ENCODE measurements around the gene CALHM5.

Gene CALHM5
- 0 to 0.11 (median 0) reads per million in 9 experiments for total RNA-seq

- ATAC-seq (replicated peaks) (no peak), DNase-seq (no peak)
- peaks cover 0 to 4% of the 10 kb centered on the region in 2 donors for H3K4me1 Mint-ChIP-seq (ENCODE audit: low read depth in 2 of 2)
- no peak within 1 kb of the TSS for H3K4me3 Mint-ChIP-seq
- no peak within 1 kb of the TSS for H3K27ac Mint-ChIP-seq
- H3K36me3 Mint-ChIP-seq (ENCODE audit: insufficient read depth) = peaks cover 2% of the 10 kb centered on the region
- H3K27me3 Mint-ChIP-seq = peaks cover 0 to 5% of the 10 kb centered on the region in 2 donors
- no peaks in the 10 kb centered on the region for H3K9me3 Mint-ChIP-seq
These were observed at the start of gene CALHM5 for GRCh38 chr6:116511424-116512110. TSS of gene CALHM5 (plus strand) at chr6:116511639. CDS start at chr6:116511697, 58 bp downstream.

DNA sequence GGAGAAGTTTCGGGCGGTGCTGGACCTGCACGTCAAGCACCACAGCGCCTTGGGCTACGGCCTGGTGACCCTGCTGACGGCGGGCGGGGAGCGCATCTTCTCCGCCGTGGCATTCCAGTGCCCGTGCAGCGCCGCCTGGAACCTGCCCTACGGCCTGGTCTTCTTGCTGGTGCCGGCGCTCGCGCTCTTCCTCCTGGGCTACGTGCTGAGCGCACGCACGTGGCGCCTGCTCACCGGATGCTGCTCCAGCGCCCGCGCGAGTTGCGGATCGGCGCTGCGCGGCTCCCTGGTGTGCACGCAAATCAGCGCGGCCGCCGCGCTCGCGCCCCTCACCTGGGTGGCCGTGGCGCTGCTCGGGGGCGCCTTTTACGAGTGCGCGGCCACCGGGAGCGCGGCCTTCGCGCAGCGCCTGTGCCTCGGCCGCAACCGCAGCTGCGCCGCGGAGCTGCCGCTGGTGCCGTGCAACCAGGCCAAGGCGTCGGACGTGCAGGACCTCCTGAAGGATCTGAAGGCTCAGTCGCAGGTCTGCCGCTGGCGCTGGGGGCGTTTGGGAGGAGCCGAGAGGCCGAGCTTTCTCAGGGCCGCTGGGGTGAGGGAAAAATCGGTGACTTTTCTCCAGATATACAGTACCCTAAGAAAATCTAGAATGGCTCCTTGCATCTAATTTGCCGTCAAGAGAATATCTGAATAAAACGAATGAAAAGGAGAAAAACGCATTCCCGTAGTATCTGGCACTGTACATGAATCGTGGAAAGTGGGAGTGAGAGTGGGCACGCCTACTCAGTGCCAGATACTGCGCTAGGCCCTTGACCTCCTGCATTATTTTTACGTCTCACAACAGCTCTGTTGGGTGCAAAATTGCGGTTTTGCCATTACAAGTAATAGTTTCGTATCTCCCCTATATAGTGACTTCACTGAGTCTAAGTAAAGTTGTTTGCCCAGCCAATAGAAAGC, 49.2 kb upstream of the CALHM5 start:
- H3K27ac Mint-ChIP-seq = peak overlapping the region in 1 of 2 donors; percentile 91
- peaks cover 0 to 36% of the 10 kb centered on the region in 2 donors for H3K27me3 Mint-ChIP-seq
- H3K36me3 Mint-ChIP-seq (ENCODE audit: insufficient read depth) = peaks cover 5% of the 10 kb centered on the region
- ATAC-seq (replicated peaks) (peak; percentile 93), DNase-seq (peak; percentile 25 to 46 (median 31))
- peak overlapping the region; percentile 81 to 82 for H3K4me3 Mint-ChIP-seq
- H3K9me3 Mint-ChIP-seq = no peaks in the 10 kb centered on the region
- H3K4me1 Mint-ChIP-seq (ENCODE audit: low read depth in 2 of 2) = peaks cover 7 to 18% of the 10 kb centered on the region in 2 donors

- H3K27ac Mint-ChIP-seq = no peak overlapping the region
- H3K4me1 Mint-ChIP-seq (ENCODE audit: low read depth in 2 of 2) = peaks cover 7 to 18% of the 10 kb centered on the region in 2 donors
- H3K9me3 Mint-ChIP-seq = no peaks in the 10 kb centered on the region
- peaks cover 5% of the 10 kb centered on the region for H3K36me3 Mint-ChIP-seq (ENCODE audit: insufficient read depth)
- H3K4me3 Mint-ChIP-seq = no peak overlapping the region
- peaks cover 0 to 36% of the 10 kb centered on the region in 2 donors for H3K27me3 Mint-ChIP-seq
- ATAC-seq (replicated peaks) = no peak
- DNase-seq = no peak
These were observed 48.1 kb upstream of the CALHM5 start for GRCh38 chr6:116463301-116463700.

- Mint-ChIP-seq H3K27ac (no peak overlapping the region), H3K4me3 (no peak overlapping the region), H3K4me1 (ENCODE audit: low read depth in 2 of 2) (peaks cover 7 to 18% of the 10 kb centered on the region in 2 donors), H3K36me3 (ENCODE audit: insufficient read depth) (peaks cover 5% of the 10 kb centered on the region), H3K27me3 (peaks cover 0 to 24% of the 10 kb centered on the region in 2 donors), H3K9me3 (no peaks in the 10 kb centered on the region)
- DNase-seq (no peak), ATAC-seq (replicated peaks) (no peak)
These were observed 46.2 kb upstream of the CALHM5 start for GRCh38 chr6:116465246-116465645.

- no peaks in the 10 kb centered on the region for H3K36me3 Mint-ChIP-seq (ENCODE audit: insufficient read depth)
- peaks cover 0 to 15% of the 10 kb centered on the region in 2 donors for H3K27me3 Mint-ChIP-seq
- DNase-seq = no peak
- H3K9me3 Mint-ChIP-seq = no peaks in the 10 kb centered on the region
- H3K4me3 Mint-ChIP-seq = no peak overlapping the region
- peaks cover 1 to 8% of the 10 kb centered on the region in 2 donors for H3K4me1 Mint-ChIP-seq (ENCODE audit: low read depth in 2 of 2)
- no peak overlapping the region for H3K27ac Mint-ChIP-seq
- ATAC-seq (replicated peaks) = no peak
These were observed 44.3 kb upstream of the CALHM5 start for GRCh38 chr6:116467096-116467495.

GRCh38 chr6:116467514-116467913, 43.9 kb upstream of the CALHM5 start:
- Mint-ChIP-seq H3K36me3 (ENCODE audit: insufficient read depth) (no peaks in the 10 kb centered on the region), H3K9me3 (no peaks in the 10 kb centered on the region), H3K4me3 (no peak overlapping the region), H3K4me1 (ENCODE audit: low read depth in 2 of 2) (peaks cover 1 to 6% of the 10 kb centered on the region in 2 donors), H3K27ac (no peak overlapping the region), H3K27me3 (peaks cover 0 to 15% of the 10 kb centered on the region in 2 donors)
- no peak for DNase-seq
- no peak for ATAC-seq (replicated peaks)

- no peaks in the 10 kb centered on the region for H3K9me3 Mint-ChIP-seq
- no peak overlapping the region for H3K27ac Mint-ChIP-seq
- H3K36me3 Mint-ChIP-seq (ENCODE audit: insufficient read depth) = no peaks in the 10 kb centered on the region
These were observed 43.1 kb upstream of the CALHM5 start for GRCh38 chr6:116468293-116468692.

GRCh38 chr6:116471531-116471930, 39.9 kb upstream of the CALHM5 start:
- H3K9me3 Mint-ChIP-seq = no peaks in the 10 kb centered on the region
- H3K27me3 Mint-ChIP-seq = no peaks in the 10 kb centered on the region
- peaks cover 17 to 23% of the 10 kb centered on the region in 2 donors for H3K4me1 Mint-ChIP-seq (ENCODE audit: low read depth in 2 of 2)
- no peak for DNase-seq
- no peak for ATAC-seq (replicated peaks)
- no peak overlapping the region for H3K27ac Mint-ChIP-seq
- no peaks in the 10 kb centered on the region for H3K36me3 Mint-ChIP-seq (ENCODE audit: insufficient read depth)
- H3K4me3 Mint-ChIP-seq = no peak overlapping the region

More at GRCh38 chr6:116468293-116468692, 43.1 kb upstream of the CALHM5 start:
- Mint-ChIP-seq H3K4me1 (ENCODE audit: low read depth in 2 of 2) (peaks cover 1 to 3% of the 10 kb centered on the region in 2 donors), H3K4me3 (no peak overlapping the region), H3K27me3 (peaks cover 0 to 10% of the 10 kb centered on the region in 2 donors)
- no peak for ATAC-seq (replicated peaks)
- DNase-seq = no peak

GRCh38 chr6:116472706-116473105, 38.7 kb upstream of the CALHM5 start:
- DNase-seq = no peak
- Mint-ChIP-seq H3K27me3 (no peaks in the 10 kb centered on the region), H3K4me3 (no peak overlapping the region), H3K4me1 (ENCODE audit: low read depth in 2 of 2) (peaks cover 20 to 27% of the 10 kb centered on the region in 2 donors), H3K27ac (no peak overlapping the region), H3K36me3 (ENCODE audit: insufficient read depth) (no peaks in the 10 kb centered on the region), H3K9me3 (no peaks in the 10 kb centered on the region)
- no peak for ATAC-seq (replicated peaks)

GRCh38 chr6:116475141-116475540, 36.3 kb upstream of the CALHM5 start:
- Mint-ChIP-seq H3K4me3 (peak overlapping the region; percentile 77 to 79), H3K27me3 (no peaks in the 10 kb centered on the region), H3K27ac (peak overlapping the region; percentile 89 to 90), H3K36me3 (ENCODE audit: insufficient read depth) (no peaks in the 10 kb centered on the region), H3K4me1 (ENCODE audit: low read depth in 2 of 2) (peaks cover 20 to 27% of the 10 kb centered on the region in 2 donors), H3K9me3 (no peaks in the 10 kb centered on the region)
- DNase-seq (no peak), ATAC-seq (replicated peaks) (no peak)

GRCh38 chr6:116476002-116476678, 35.3 kb upstream of the CALHM5 start:
- Mint-ChIP-seq H3K27ac (peak overlapping the region; percentile 89 to 90), H3K9me3 (no peaks in the 10 kb centered on the region), H3K27me3 (no peaks in the 10 kb centered on the region), H3K4me1 (ENCODE audit: low read depth in 2 of 2) (peaks cover 20 to 27% of the 10 kb centered on the region in 2 donors), H3K4me3 (peak overlapping the region; percentile 77 to 79), H3K36me3 (ENCODE audit: insufficient read depth) (no peaks in the 10 kb centered on the region)
- DNase-seq (peak in 2 of 3 experiments; percentile 5 to 11), ATAC-seq (replicated peaks) (peak; percentile 97)

- H3K27me3 Mint-ChIP-seq = peaks cover 16 to 42% of the 10 kb centered on the region in 2 donors
- H3K27ac Mint-ChIP-seq = no peak overlapping the region
- H3K4me3 Mint-ChIP-seq = no peak overlapping the region
- H3K4me1 Mint-ChIP-seq (ENCODE audit: low read depth in 2 of 2) = no peaks in the 10 kb centered on the region
- ATAC-seq (replicated peaks) (no peak), DNase-seq (no peak)
- H3K36me3 Mint-ChIP-seq (ENCODE audit: insufficient read depth) = no peaks in the 10 kb centered on the region
- H3K9me3 Mint-ChIP-seq = no peaks in the 10 kb centered on the region
These were observed 28.7 kb upstream of the CALHM5 start for GRCh38 chr6:116482780-116483179.

DNA sequence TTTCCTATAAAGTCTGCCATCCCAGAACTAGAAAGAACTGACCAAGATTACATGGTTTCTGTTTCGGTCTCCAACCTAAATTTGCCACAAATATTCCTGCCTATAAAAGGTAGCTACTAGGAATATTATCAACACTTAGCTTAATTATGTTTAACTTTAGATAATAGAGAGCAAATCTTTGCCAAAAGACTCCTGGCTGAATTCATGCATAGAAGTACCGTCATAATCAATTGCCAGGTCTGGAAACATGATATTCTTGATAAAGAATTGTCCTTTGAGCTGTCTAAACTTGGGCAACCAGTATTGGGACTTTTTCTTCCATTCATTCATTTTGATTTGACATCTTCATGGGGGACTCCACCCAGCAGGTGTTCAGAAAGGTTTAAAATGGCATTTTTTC, 27.8 kb upstream of the CALHM5 start:
- Mint-ChIP-seq H3K4me1 (ENCODE audit: low read depth in 2 of 2) (no peaks in the 10 kb centered on the region), H3K27me3 (peaks cover 16 to 47% of the 10 kb centered on the region in 2 donors), H3K27ac (no peak overlapping the region), H3K4me3 (no peak overlapping the region), H3K9me3 (no peaks in the 10 kb centered on the region), H3K36me3 (ENCODE audit: insufficient read depth) (no peaks in the 10 kb centered on the region)
- ATAC-seq (replicated peaks) = no peak
- no peak for DNase-seq

Measured in effector memory CD8-positive, alpha-beta T cell (primary cell).